Measurements from ENCODE around the gene EFNA4. TPM values are rescaled to one million over a fixed set of nuclear protein-coding genes. Genes with fewer than 3 reads are reported as not detected.

EFNA4 gene
- total RNA-seq, 3 donors from 2014 or later (not counting 1 experiment from before 2014, with no cell fraction given), result 4.6 to 6.8 (median 5.5) TPM

DNA sequence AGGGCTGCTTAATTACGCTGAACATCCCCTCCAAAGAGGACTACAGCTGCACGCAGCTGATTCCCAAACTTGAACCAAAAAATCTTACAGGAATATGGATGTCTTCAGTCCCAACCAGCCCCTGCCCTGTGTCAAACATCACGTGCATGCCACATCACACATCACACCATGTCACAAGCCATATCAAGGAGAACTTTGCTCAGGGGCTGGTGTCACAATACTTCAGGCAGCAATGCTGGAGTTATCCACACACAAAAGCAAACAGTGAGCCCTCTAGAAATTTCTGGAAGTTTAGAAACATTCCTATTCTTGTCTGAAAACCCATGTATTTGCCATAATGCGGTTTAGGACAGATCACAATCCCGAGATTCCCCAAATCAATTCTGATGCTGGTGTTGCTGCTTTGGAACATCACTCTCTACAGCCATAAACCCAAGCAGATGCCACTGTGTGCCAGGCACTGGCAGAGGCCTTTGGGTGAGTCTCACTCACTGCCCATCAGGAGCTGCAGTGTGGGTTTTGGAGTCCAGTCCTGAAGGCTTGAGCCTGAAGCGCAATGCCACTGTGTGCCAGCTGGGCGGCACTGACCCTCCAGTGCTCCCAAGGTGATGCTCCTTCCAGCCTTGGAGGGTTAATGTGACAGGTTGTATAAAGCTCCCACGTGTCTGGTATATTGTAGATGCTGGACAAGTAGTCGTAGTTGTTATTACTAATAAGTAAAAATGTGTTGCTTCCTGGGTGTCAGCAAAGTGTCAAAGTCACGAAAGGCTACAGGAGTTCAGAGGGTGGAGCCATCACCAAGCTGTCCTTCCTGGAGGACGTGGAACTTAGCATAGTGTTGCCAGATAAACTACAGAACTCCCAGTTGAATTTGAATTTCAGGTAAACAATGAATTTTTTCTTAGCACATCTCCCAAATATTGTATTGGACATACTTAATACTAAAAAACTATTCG, 44.0 kb downstream of the EFNA4 start:
- TF ChIP-seq, protein P1, sequence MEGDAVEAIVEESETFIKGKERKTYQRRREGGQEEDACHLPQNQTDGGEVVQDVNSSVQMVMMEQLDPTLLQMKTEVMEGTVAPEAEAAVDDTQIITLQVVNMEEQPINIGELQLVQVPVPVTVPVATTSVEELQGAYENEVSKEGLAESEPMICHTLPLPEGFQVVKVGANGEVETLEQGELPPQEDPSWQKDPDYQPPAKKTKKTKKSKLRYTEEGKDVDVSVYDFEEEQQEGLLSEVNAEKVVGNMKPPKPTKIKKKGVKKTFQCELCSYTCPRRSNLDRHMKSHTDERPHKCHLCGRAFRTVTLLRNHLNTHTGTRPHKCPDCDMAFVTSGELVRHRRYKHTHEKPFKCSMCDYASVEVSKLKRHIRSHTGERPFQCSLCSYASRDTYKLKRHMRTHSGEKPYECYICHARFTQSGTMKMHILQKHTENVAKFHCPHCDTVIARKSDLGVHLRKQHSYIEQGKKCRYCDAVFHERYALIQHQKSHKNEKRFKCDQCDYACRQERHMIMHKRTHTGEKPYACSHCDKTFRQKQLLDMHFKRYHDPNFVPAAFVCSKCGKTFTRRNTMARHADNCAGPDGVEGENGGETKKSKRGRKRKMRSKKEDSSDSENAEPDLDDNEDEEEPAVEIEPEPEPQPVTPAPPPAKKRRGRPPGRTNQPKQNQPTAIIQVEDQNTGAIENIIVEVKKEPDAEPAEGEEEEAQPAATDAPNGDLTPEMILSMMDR (IDR thresholded peaks at IDR 0.05), result no peak
- Mint-ChIP-seq H3K4me3 (no peak overlapping the region), H3K27ac (no peak overlapping the region), H3K27me3 (ENCODE audit: low read depth in 2 of 2) (peaks cover 0 to 14% of the 10 kb centered on the region in 2 donors), H3K4me1 (no peaks in the 10 kb centered on the region), H3K36me3 (no peaks in the 10 kb centered on the region), H3K9me3 (no peaks in the 10 kb centered on the region)
- ATAC-seq, result no peak
- Histone ChIP-seq H3K4me1 (ENCODE audit: control insufficient read depth, insufficient read depth, low read length) (no peaks in the 10 kb centered on the region), H3K36me3 (ENCODE audit: control insufficient read depth, insufficient read depth, low read length) (no peaks in the 10 kb centered on the region), H3K4me3 (ENCODE audit: low read length) (no peak overlapping the region), H3K9me3 (ENCODE audit: control insufficient read depth, insufficient read depth, low read length) (no peaks in the 10 kb centered on the region), H3K27ac (ENCODE audit: low read length) (no peak overlapping the region), H3K27me3 (ENCODE audit: control insufficient read depth, insufficient read depth, low read length) (no peaks in the 10 kb centered on the region)
- DNase-seq, result no peak
- WGBS (ENCODE audit: insufficient coverage), result 84% methylated on average over 12 of the region's 12 CpGs
- intact Hi-C loops (cut with micrococcal nuclease), result no loop called here

DNA sequence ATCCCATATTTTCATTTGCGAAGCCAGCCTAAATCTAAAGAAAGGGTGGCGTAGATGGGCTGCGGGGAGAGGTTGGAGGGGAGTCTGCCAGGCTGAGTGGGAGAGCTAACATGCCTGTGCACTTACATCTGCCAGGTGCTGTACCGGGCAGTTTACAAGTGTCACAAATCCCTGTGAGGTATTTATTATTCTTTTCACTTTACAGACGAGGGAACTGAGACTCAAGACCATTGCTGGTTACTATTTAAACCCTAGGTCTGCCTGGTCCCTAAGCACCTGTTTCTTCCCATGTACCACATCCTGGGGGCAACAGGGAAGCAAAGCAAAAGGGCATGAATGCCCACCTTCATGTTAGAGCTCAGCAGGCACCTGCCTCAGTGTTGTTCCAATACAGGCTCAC, 44.8 kb downstream of the EFNA4 start:
- Mint-ChIP-seq H3K4me1 (no peaks in the 10 kb centered on the region), H3K36me3 (no peaks in the 10 kb centered on the region), H3K9me3 (no peaks in the 10 kb centered on the region), H3K27ac (no peak overlapping the region), H3K27me3 (ENCODE audit: low read depth in 2 of 2) (peaks cover 0 to 14% of the 10 kb centered on the region in 2 donors), H3K4me3 (no peak overlapping the region)
- Histone ChIP-seq H3K36me3 (ENCODE audit: control insufficient read depth, insufficient read depth, low read length) (no peaks in the 10 kb centered on the region), H3K4me3 (ENCODE audit: low read length) (no peak overlapping the region), H3K4me1 (ENCODE audit: control insufficient read depth, insufficient read depth, low read length) (no peaks in the 10 kb centered on the region), H3K27ac (ENCODE audit: low read length) (no peak overlapping the region), H3K9me3 (ENCODE audit: control insufficient read depth, insufficient read depth, low read length) (no peaks in the 10 kb centered on the region), H3K27me3 (ENCODE audit: control insufficient read depth, insufficient read depth, low read length) (no peaks in the 10 kb centered on the region)
- intact Hi-C loops (cut with micrococcal nuclease), result no loop called here
- 87% methylated on average over 5 of the region's 5 CpGs for WGBS (ENCODE audit: insufficient coverage)
- ATAC-seq (no peak), DNase-seq (no peak)
- TF ChIP-seq, protein P1 (IDR thresholded peaks at IDR 0.05), result no peak

DNA sequence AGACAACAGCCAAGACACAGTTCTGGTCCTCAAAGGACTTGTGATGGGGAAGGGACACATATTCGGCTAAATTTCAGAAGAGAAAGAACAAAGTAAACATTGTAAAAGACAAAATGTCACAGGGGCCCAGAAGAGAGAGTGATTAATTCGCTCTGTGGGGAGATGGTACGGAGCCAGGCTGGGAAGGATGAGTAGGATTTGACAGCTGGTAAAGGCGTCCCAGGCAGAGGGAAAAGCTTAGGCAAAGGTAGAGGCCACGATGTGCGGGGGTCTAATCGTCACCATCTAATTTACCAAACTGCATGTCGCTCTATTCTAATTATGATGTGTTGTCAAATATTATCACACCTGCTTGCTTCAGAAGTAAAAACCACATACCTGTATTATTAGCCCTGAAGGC, 46.8 kb downstream of the EFNA4 start:
- Histone ChIP-seq H3K36me3 (ENCODE audit: control insufficient read depth, insufficient read depth, low read length) (no peaks in the 10 kb centered on the region), H3K4me1 (ENCODE audit: control insufficient read depth, insufficient read depth, low read length) (no peaks in the 10 kb centered on the region), H3K27me3 (ENCODE audit: control insufficient read depth, insufficient read depth, low read length) (no peaks in the 10 kb centered on the region), H3K9me3 (ENCODE audit: control insufficient read depth, insufficient read depth, low read length) (no peaks in the 10 kb centered on the region), H3K4me3 (ENCODE audit: low read length) (no peak overlapping the region), H3K27ac (ENCODE audit: low read length) (no peak overlapping the region)
- no peaks in the 10 kb centered on the region for H3K36me3 Mint-ChIP-seq
- no peaks in the 10 kb centered on the region for H3K4me1 Mint-ChIP-seq
- intact Hi-C loops (cut with micrococcal nuclease), result no loop called here
- ATAC-seq, result no peak
- H3K27me3 Mint-ChIP-seq (ENCODE audit: low read depth in 2 of 2), result peaks cover 0 to 9% of the 10 kb centered on the region in 2 donors
- no peak overlapping the region for H3K4me3 Mint-ChIP-seq
- no peak overlapping the region for H3K27ac Mint-ChIP-seq
- 91% methylated on average over 5 of the region's 8 CpGs for WGBS (ENCODE audit: insufficient coverage)
- H3K9me3 Mint-ChIP-seq, result no peaks in the 10 kb centered on the region
- TF ChIP-seq, protein P1 (IDR thresholded peaks at IDR 0.05), result no peak
- DNase-seq, result no peak

Measured in natural killer cell (primary cell).